ENCODE data around the gene ZSCAN31. TPM values are rescaled to one million over a fixed set of nuclear protein-coding genes. Genes with fewer than 3 reads are reported as not detected.
"Not testable (repeated sequence)": the region's sequence is repeated elsewhere in the genome, so short reads cannot be mapped to it uniquely, and the experiment has no call there.

ZSCAN31 gene
- total and polyA plus RNA-seq, 2 experiments from 2014 or later, result 0.54 to 1.5 TPM

DNA sequence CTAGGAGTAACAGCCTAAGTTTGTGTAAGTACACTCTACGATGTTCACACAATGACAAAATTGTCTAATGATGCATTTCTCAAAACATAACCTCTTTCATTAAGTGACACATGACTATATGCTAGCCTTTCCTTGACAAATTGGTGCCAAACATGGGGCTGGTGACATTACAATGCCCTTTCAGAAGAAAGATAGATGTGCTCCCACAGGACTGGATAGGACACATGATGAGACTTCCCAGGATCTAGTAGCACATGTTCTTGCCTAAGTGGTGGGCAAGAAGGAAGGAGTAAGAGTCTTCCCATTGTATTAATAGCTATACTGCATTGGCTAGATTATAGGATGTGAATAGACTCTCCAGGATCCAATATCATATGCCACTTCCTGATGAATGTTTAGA is 35.3 kb upstream of the ZSCAN31 start:
- no peaks in the 10 kb centered on the region for H4K20me1 ChIP-seq (ENCODE audit: insufficient read depth)
- H3K4me3 ChIP-seq, result no peak overlapping the region
- H3K4me2 ChIP-seq (ENCODE audit: unreplicated experiment), result no peak overlapping the region
- H3K4me1 ChIP-seq (ENCODE audit: insufficient read depth), result no peaks in the 10 kb centered on the region
- WGBS, 2 experiments (ENCODE audit: low coverage in 1 of 2, low lambda C conversion rate in 2 of 2, missing lambda C conversion rate in 2 of 2), result 83 to 85% methylated on average over 1 of the region's 1 CpG
- H3K9ac ChIP-seq, result no peak overlapping the region
- no peak for DNase-seq
- in situ Hi-C loops (cut with MboI), result loop anchor here (25.0 kb wide), 1 partner anchor 1184 kb away; no protein-coding TSS in a partner anchor
- no peak overlapping the region for H3K27ac ChIP-seq
- H3F3A ChIP-seq (ENCODE audit: insufficient read depth), result no peaks in the 10 kb centered on the region
- H3K36me3 ChIP-seq (ENCODE audit: low read depth), result no peaks in the 10 kb centered on the region
- no peak overlapping the region for H2AFZ ChIP-seq
- no peaks in the 10 kb centered on the region for H3K9me3 ChIP-seq (ENCODE audit: low read depth)
- H3K79me2 ChIP-seq (ENCODE audit: insufficient read depth), result no peaks in the 10 kb centered on the region
- H3K9me2 ChIP-seq (ENCODE audit: insufficient read depth), result no peaks in the 10 kb centered on the region
- no peaks in the 10 kb centered on the region for H3K27me3 ChIP-seq (replicated peaks; ENCODE audit: insufficient read depth)
- TF ChIP-seq EZH2phosphoT487 (IDR thresholded peaks at IDR 0.05; ENCODE audit: insufficient read depth, low read depth) (no peak), EZH2 (IDR thresholded peaks at IDR 0.05; ENCODE audit: insufficient read depth, poor library complexity, severe bottlenecking) (no peak)

DNA sequence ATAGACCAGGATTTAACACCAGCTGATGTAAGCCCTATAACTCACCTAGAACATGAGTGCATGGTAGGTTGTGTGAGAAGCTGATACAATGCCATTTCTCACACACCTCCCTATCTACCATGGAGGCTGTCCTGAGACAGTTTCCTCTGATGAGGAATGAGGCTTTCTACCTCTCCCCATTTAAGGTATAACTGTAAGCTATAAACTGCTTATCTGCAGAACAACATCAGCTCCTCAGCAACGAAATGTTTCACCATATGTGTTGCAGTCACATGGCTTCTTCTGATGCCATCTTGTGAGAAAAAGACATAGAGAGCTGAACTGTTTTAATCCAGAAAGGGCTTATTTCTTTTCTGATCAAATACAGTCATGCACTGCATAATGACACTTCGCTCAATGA is 34.5 kb upstream of the ZSCAN31 start:
- WGBS, 2 experiments (ENCODE audit: low coverage in 1 of 2, low lambda C conversion rate in 2 of 2, missing lambda C conversion rate in 2 of 2), result 48 to 54% methylated on average over 2 of the region's 2 CpGs
- Histone ChIP-seq H3K4me2 (ENCODE audit: unreplicated experiment) (no peak overlapping the region), H3K9ac (no peak overlapping the region), H3K4me3 (no peak overlapping the region), H3K36me3 (ENCODE audit: low read depth) (no peaks in the 10 kb centered on the region), H3K9me2 (ENCODE audit: insufficient read depth) (no peaks in the 10 kb centered on the region), H3K27ac (no peak overlapping the region), H3F3A (ENCODE audit: insufficient read depth) (no peaks in the 10 kb centered on the region), H3K27me3 (replicated peaks; ENCODE audit: insufficient read depth) (no peaks in the 10 kb centered on the region), H3K79me2 (ENCODE audit: insufficient read depth) (no peaks in the 10 kb centered on the region), H4K20me1 (ENCODE audit: insufficient read depth) (no peaks in the 10 kb centered on the region), H3K9me3 (ENCODE audit: low read depth) (no peaks in the 10 kb centered on the region), H2AFZ (no peak overlapping the region), H3K4me1 (ENCODE audit: insufficient read depth) (no peaks in the 10 kb centered on the region)
- in situ Hi-C loops (cut with MboI), result loop anchor here (25.0 kb wide), 1 partner anchor 1183 kb away; no protein-coding TSS in a partner anchor
- no peak for TF ChIP-seq EZH2 (IDR thresholded peaks at IDR 0.05; ENCODE audit: insufficient read depth, poor library complexity, severe bottlenecking)
- no peak for TF ChIP-seq EZH2phosphoT487 (IDR thresholded peaks at IDR 0.05; ENCODE audit: insufficient read depth, low read depth)
- no peak for DNase-seq

DNA sequence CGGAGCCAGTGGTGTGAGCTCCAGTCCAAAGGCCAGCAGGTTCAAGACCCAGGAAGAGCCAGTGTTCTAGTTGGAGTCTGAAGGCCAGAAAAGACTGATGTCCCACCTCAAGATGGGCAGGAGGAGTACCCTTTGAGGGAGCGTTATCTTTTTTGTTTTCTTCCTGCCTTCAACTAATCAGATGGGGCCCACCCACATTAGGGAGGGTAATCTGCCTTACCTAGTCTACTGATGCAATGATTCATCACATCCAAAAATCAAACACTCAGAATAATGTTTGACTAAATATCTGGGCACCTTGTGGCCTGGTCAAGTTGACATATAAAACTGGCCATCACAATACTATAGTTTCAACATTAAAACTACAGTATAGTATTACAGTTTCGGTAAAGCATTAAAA is 33.5 kb upstream of the ZSCAN31 start:
- no peak overlapping the region for H3K27ac ChIP-seq
- in situ Hi-C loops (cut with MboI), result loop anchor here (10.0 to 25.0 kb wide), 2 partner anchors 465 to 1182 kb away; no protein-coding TSS in a partner anchor
- no peaks in the 10 kb centered on the region for H3F3A ChIP-seq (ENCODE audit: insufficient read depth)
- WGBS, 2 experiments (ENCODE audit: low coverage in 1 of 2, low lambda C conversion rate in 2 of 2, missing lambda C conversion rate in 2 of 2), result 95 to 97% methylated on average over 3 of the region's 3 CpGs
- no peaks in the 10 kb centered on the region for H3K9me3 ChIP-seq (ENCODE audit: low read depth)
- no peaks in the 10 kb centered on the region for H3K4me1 ChIP-seq (ENCODE audit: insufficient read depth)
- H3K4me3 ChIP-seq, result no peak overlapping the region
- no peaks in the 10 kb centered on the region for H3K36me3 ChIP-seq (ENCODE audit: low read depth)
- TF ChIP-seq EZH2phosphoT487 (IDR thresholded peaks at IDR 0.05; ENCODE audit: insufficient read depth, low read depth), result no peak
- TF ChIP-seq EZH2 (IDR thresholded peaks at IDR 0.05; ENCODE audit: insufficient read depth, poor library complexity, severe bottlenecking), result no peak
- H3K4me2 ChIP-seq (ENCODE audit: unreplicated experiment), result no peak overlapping the region
- no peaks in the 10 kb centered on the region for H4K20me1 ChIP-seq (ENCODE audit: insufficient read depth)
- no peak for DNase-seq
- no peak overlapping the region for H3K9ac ChIP-seq
- no peaks in the 10 kb centered on the region for H3K9me2 ChIP-seq (ENCODE audit: insufficient read depth)
- no peak overlapping the region for H2AFZ ChIP-seq
- H3K79me2 ChIP-seq (ENCODE audit: insufficient read depth), result no peaks in the 10 kb centered on the region
- no peaks in the 10 kb centered on the region for H3K27me3 ChIP-seq (replicated peaks; ENCODE audit: insufficient read depth)

GRCh38 chr6:28368522-28368921 is 32.6 kb upstream of the ZSCAN31 start:
- no peak overlapping the region for H2AFZ ChIP-seq
- in situ Hi-C loops (cut with MboI), result loop anchor here (10.0 to 25.0 kb wide), 2 partner anchors 464 to 1181 kb away; no protein-coding TSS in a partner anchor
- TF ChIP-seq EZH2phosphoT487 (IDR thresholded peaks at IDR 0.05; ENCODE audit: insufficient read depth, low read depth), result no peak
- TF ChIP-seq EZH2 (IDR thresholded peaks at IDR 0.05; ENCODE audit: insufficient read depth, poor library complexity, severe bottlenecking), result no peak
- no peaks in the 10 kb centered on the region for H3K4me1 ChIP-seq (ENCODE audit: insufficient read depth)
- H3K9ac ChIP-seq, result no peak overlapping the region
- no peaks in the 10 kb centered on the region for H3K79me2 ChIP-seq (ENCODE audit: insufficient read depth)
- no peaks in the 10 kb centered on the region for H3K27me3 ChIP-seq (replicated peaks; ENCODE audit: insufficient read depth)
- no peak overlapping the region for H3K27ac ChIP-seq
- H3K36me3 ChIP-seq (ENCODE audit: low read depth), result no peaks in the 10 kb centered on the region
- no peak overlapping the region for H3K4me3 ChIP-seq
- H3F3A ChIP-seq (ENCODE audit: insufficient read depth), result no peaks in the 10 kb centered on the region
- 84 to 87% methylated on average over 4 of the region's 4 CpGs for WGBS, 2 experiments (ENCODE audit: low coverage in 1 of 2, low lambda C conversion rate in 2 of 2, missing lambda C conversion rate in 2 of 2)
- no peaks in the 10 kb centered on the region for H4K20me1 ChIP-seq (ENCODE audit: insufficient read depth)
- H3K9me2 ChIP-seq (ENCODE audit: insufficient read depth), result no peaks in the 10 kb centered on the region
- no peak overlapping the region for H3K4me2 ChIP-seq (ENCODE audit: unreplicated experiment)
- H3K9me3 ChIP-seq (ENCODE audit: low read depth), result no peaks in the 10 kb centered on the region
- DNase-seq, result no peak

DNA sequence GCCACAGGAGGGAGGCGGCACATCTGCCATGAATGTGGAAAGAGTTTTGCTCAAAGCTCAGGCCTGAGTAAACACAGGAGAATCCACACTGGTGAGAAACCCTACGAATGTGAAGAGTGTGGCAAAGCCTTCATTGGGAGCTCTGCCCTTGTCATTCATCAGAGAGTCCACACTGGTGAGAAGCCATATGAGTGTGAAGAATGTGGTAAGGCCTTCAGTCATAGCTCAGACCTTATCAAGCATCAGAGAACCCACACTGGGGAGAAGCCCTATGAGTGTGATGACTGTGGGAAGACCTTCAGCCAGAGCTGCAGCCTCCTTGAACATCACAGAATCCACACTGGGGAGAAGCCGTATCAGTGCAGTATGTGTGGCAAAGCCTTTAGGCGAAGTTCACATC is 29.6 kb upstream of the ZSCAN31 start:
- not testable (repeated sequence) for H3K9me3 ChIP-seq (ENCODE audit: low read depth); H3K79me2 ChIP-seq (ENCODE audit: insufficient read depth); H3K27ac ChIP-seq; H3K9ac ChIP-seq; H3K27me3 ChIP-seq (replicated peaks; ENCODE audit: insufficient read depth); H3K4me1 ChIP-seq (ENCODE audit: insufficient read depth); H4K20me1 ChIP-seq (ENCODE audit: insufficient read depth); H2AFZ ChIP-seq; H3K4me2 ChIP-seq (ENCODE audit: unreplicated experiment); H3K9me2 ChIP-seq (ENCODE audit: insufficient read depth); H3K4me3 ChIP-seq; DNase-seq; H3K36me3 ChIP-seq (ENCODE audit: low read depth); H3F3A ChIP-seq (ENCODE audit: insufficient read depth)
- WGBS, 2 experiments (ENCODE audit: low coverage in 1 of 2, low lambda C conversion rate in 2 of 2, missing lambda C conversion rate in 2 of 2), result 92 to 96% methylated on average over 4 of the region's 4 CpGs
- in situ Hi-C loops (cut with MboI), result loop anchor here (10.0 to 25.0 kb wide), 2 partner anchors 461 to 1178 kb away; no protein-coding TSS in a partner anchor

Measured in GM23248 (cell line).